ENCODE results near the gene TBX18. TPM values are rescaled to one million over a fixed set of nuclear protein-coding genes. Genes with fewer than 3 reads are reported as not detected.

TBX18 gene
- total and polyA plus RNA-seq, 12 donors, result 1.0 to 10.4 (median 2.9) TPM

GRCh38 chr6:84653027-84653551 is 111.3 kb downstream of the TBX18 start:
- intact Hi-C loops (cut with DNase I), result no loop called here

GRCh38 chr6:84652356-84653026 is 111.9 kb downstream of the TBX18 start:
- TF ChIP-seq CTCF (IDR thresholded peaks at IDR 0.05) (no peak), POLR2A (IDR thresholded peaks at IDR 0.05) (no peak)
- no peaks in the 10 kb centered on the region for H3K27me3 ChIP-seq
- no peak overlapping the region for H3K4me3 ChIP-seq
- 31 to 46% (median 45%) methylated on average over 3 of the region's 3 CpGs for WGBS, 4 donors
- no peaks in the 10 kb centered on the region for H3K4me1 ChIP-seq (replicated peaks in 1 of 2)
- no peak for DNase-seq
- no peaks in the 10 kb centered on the region for H3K36me3 ChIP-seq (replicated peaks in 1 of 2)
- no peaks in the 10 kb centered on the region for H3K9me3 ChIP-seq (replicated peaks in 1 of 3)
- intact Hi-C loops (cut with DNase I), result no loop called here
- H3K27ac ChIP-seq, result no peak overlapping the region

More at GRCh38 chr6:84653027-84653551, 111.3 kb downstream of the TBX18 start:
- Histone ChIP-seq H3K4me3 (no peak overlapping the region), H3K36me3 (replicated peaks in 1 of 2) (no peaks in the 10 kb centered on the region), H3K27ac (no peak overlapping the region), H3K9me3 (replicated peaks in 1 of 3) (no peaks in the 10 kb centered on the region), H3K27me3 (no peaks in the 10 kb centered on the region), H3K4me1 (replicated peaks in 1 of 2) (no peaks in the 10 kb centered on the region)
- 61 to 85% (median 77%) methylated on average over 3 of the region's 3 CpGs for WGBS, 4 donors
- no peak for TF ChIP-seq POLR2A (IDR thresholded peaks at IDR 0.05)
- TF ChIP-seq CTCF (IDR thresholded peaks at IDR 0.05), result no peak
- no peak for DNase-seq

GRCh38 chr6:84651583-84651982 is 112.8 kb downstream of the TBX18 start:
- H3K4me1 ChIP-seq (replicated peaks in 1 of 2), result no peaks in the 10 kb centered on the region
- H3K4me3 ChIP-seq, result no peak overlapping the region
- intact Hi-C loops (cut with DNase I), result no loop called here
- H3K27ac ChIP-seq, result no peak overlapping the region
- no peak for DNase-seq
- H3K9me3 ChIP-seq (replicated peaks in 1 of 3), result no peaks in the 10 kb centered on the region
- TF ChIP-seq CTCF (IDR thresholded peaks at IDR 0.05) (no peak), POLR2A (IDR thresholded peaks at IDR 0.05) (no peak)
- no peaks in the 10 kb centered on the region for H3K36me3 ChIP-seq (replicated peaks in 1 of 2)
- 21 to 50% (median 31%) methylated on average over 1 of the region's 1 CpG for WGBS, 4 donors
- no peaks in the 10 kb centered on the region for H3K27me3 ChIP-seq

GRCh38 chr6:84648444-84648843 is 116.0 kb downstream of the TBX18 start:
- Histone ChIP-seq H3K27ac (no peak overlapping the region), H3K27me3 (no peaks in the 10 kb centered on the region), H3K4me1 (replicated peaks in 1 of 2) (no peaks in the 10 kb centered on the region), H3K4me3 (no peak overlapping the region), H3K9me3 (replicated peaks in 1 of 3) (no peaks in the 10 kb centered on the region), H3K36me3 (replicated peaks in 1 of 2) (no peaks in the 10 kb centered on the region)
- no peak for DNase-seq
- intact Hi-C loops (cut with DNase I), result no loop called here
- TF ChIP-seq CTCF (IDR thresholded peaks at IDR 0.05) (no peak), POLR2A (IDR thresholded peaks at IDR 0.05) (no peak)

Measured in adrenal gland (tissue), 12 donors.